Thyroid gland (tissue), 4 donors: ENCODE measurements around the gene VWA5B1. TPM values are rescaled to one million over a fixed set of nuclear protein-coding genes. Genes with fewer than 3 reads are reported as not detected.

Source experiments
- DNase-seq, 2 donors: peaks; one replicate each; pipeline ENCODE4 v3.0.0-alpha.2; 2019
- H3K27ac ChIP-seq, 3 donors: fragments of 200-600 bp; sonication (generic); 1 replicate in 2 of 3; 2 replicates in 1 of 3; pipeline ENCODE4 v1.5.1; 2016 to 2019; ENCODE audit warnings: mild to moderate bottlenecking in 1 of 3, moderate library complexity in 1 of 3
- H3K27me3 ChIP-seq: fragments of 200-600 bp; sonication (generic); one replicate; pipeline ENCODE4 v1.5.1; 2019
- H3K36me3 ChIP-seq, 2 donors: fragments of 200-600 bp; sonication (generic); one replicate each; pipeline ENCODE4 v1.5.1; 2016 to 2019
- H3K4me1 ChIP-seq, 2 donors: fragments of 200-600 bp; sonication (generic); one replicate each; pipeline ENCODE4 v1.5.1; 2017 to 2019
- H3K4me3 ChIP-seq, 3 donors: fragments of 200-600 bp; sonication (generic); replicated peaks in 1 of 3; 1 replicate in 2 of 3; 2 replicates in 1 of 3; pipeline ENCODE4 v1.5.1; 2016; ENCODE audit warnings: mild to moderate bottlenecking in 1 of 3
- H3K9me3 ChIP-seq: fragments of 200-600 bp; sonication (generic); one replicate; pipeline ENCODE4 v1.5.1; 2017
- CTCF ChIP-seq, 6 experiments: fragments of 200-600 bp in 3 of 6; fragments of 450-650 bp in 3 of 6; sonication (generic) in 3 of 6; IDR thresholded peaks; one replicate each; pipeline ENCODE4 v1.5.1; 2016 to 2019; ENCODE audit warnings: antibody characterized with exemption in 6 of 6, mild to moderate bottlenecking in 2 of 6, inconsistent platforms in 1 of 6, moderate library complexity in 1 of 6
- POLR2A ChIP-seq, 2 donors: fragments of 450-650 bp; IDR thresholded peaks; one replicate each; pipeline ENCODE4 v1.6.1; 2017; ENCODE audit warnings: antibody characterized with exemption in 2 of 2, mild to moderate bottlenecking in 2 of 2, moderate library complexity in 1 of 2
- WGBS, 2 donors: methylation state at CpG; one replicate each; pipeline ENCODE4 v1.1.5; 2017; 5-methylcytosine and 5-hydroxymethylcytosine counted together
- intact Hi-C: fragments of 100-400 bp; cut with DNase I; formaldehyde crosslinking; loops from one replicate; pipeline ENCODE4 v1.15.1; 2023
- total RNA-seq, 4 donors: library from RNA; depleted of rRNA; stranded (reverse); fragments of >200 nt; gene quantifications; one replicate each; pipeline ENCODE4 v1.2.3, GENCODE V29; 2016

The VWA5B1 gene
- total RNA-seq, 4 donors from 2014 or later = 0.45 TPM; not detected in 3

GRCh38 chr1:20381961-20382360, 91.3 kb downstream of the VWA5B1 start:
- peaks cover 0 to 7% of the 10 kb centered on the region in 2 donors for H3K4me1 ChIP-seq
- H3K4me3 ChIP-seq = no peak overlapping the region
- TF ChIP-seq CTCF (IDR thresholded peaks at IDR 0.05) (no peak), POLR2A (IDR thresholded peaks at IDR 0.05) (no peak)
- H3K27me3 ChIP-seq = no peaks in the 10 kb centered on the region
- no peak for DNase-seq
- no peak overlapping the region for H3K27ac ChIP-seq
- intact Hi-C loops = no loop called here
- WGBS, 2 donors = 88% methylated on average over 2 of the region's 2 CpGs
- H3K9me3 ChIP-seq = no peaks in the 10 kb centered on the region
- H3K36me3 ChIP-seq = no peaks in the 10 kb centered on the region

GRCh38 chr1:20382711-20383110, 92.0 kb downstream of the VWA5B1 start:
- H3K27me3 ChIP-seq = no peaks in the 10 kb centered on the region
- intact Hi-C loops = no loop called here

GRCh38 chr1:20383631-20384030, 93.0 kb downstream of the VWA5B1 start:
- H3K27ac ChIP-seq = no peak overlapping the region
- H3K4me3 ChIP-seq = no peak overlapping the region
- intact Hi-C loops = no loop called here
- DNase-seq = no peak
- H3K36me3 ChIP-seq = no peaks in the 10 kb centered on the region
- 33 to 40% methylated on average over 3 of the region's 3 CpGs for WGBS, 2 donors
- no peaks in the 10 kb centered on the region for H3K27me3 ChIP-seq
- peaks cover 0 to 7% of the 10 kb centered on the region in 2 donors for H3K4me1 ChIP-seq
- TF ChIP-seq POLR2A (IDR thresholded peaks at IDR 0.05) (no peak), CTCF (IDR thresholded peaks at IDR 0.05) (no peak)
- H3K9me3 ChIP-seq = no peaks in the 10 kb centered on the region

More at GRCh38 chr1:20382711-20383110, 92.0 kb downstream of the VWA5B1 start:
- TF ChIP-seq POLR2A (IDR thresholded peaks at IDR 0.05) (no peak), CTCF (IDR thresholded peaks at IDR 0.05) (no peak)
- Histone ChIP-seq H3K4me3 (no peak overlapping the region), H3K9me3 (no peaks in the 10 kb centered on the region), H3K27ac (no peak overlapping the region), H3K4me1 (peaks cover 0 to 7% of the 10 kb centered on the region in 2 donors), H3K36me3 (no peaks in the 10 kb centered on the region)
- 83 to 86% methylated on average over 8 of the region's 8 CpGs for WGBS, 2 donors
- no peak for DNase-seq

GRCh38 chr1:20385630-20386029, 95.0 kb downstream of the VWA5B1 start:
- 18 to 40% methylated on average over 4 to 6 of the region's 6 CpGs for WGBS, 2 donors
- H3K4me3 ChIP-seq = no peak overlapping the region

More at GRCh38 chr1:20385630-20386029, 95.0 kb downstream of the VWA5B1 start:
- intact Hi-C loops = no loop called here
- H3K27ac ChIP-seq = no peak overlapping the region
- no peaks in the 10 kb centered on the region for H3K36me3 ChIP-seq
- H3K27me3 ChIP-seq = no peaks in the 10 kb centered on the region
- no peak for DNase-seq
- H3K9me3 ChIP-seq = no peaks in the 10 kb centered on the region
- peaks cover 0 to 4% of the 10 kb centered on the region in 2 donors for H3K4me1 ChIP-seq
- TF ChIP-seq POLR2A (IDR thresholded peaks at IDR 0.05) = no peak
- no peak for TF ChIP-seq CTCF (IDR thresholded peaks at IDR 0.05)
